ENCODE data around the gene MIGA1.
A peak's percentile ranks its signal among the peaks of the same experiment; 100 is the strongest.
"Not testable (repeated sequence)": the region's sequence is repeated elsewhere in the genome, so short reads cannot be mapped to it uniquely, and the experiment has no call there.

MIGA1 gene

GRCh38 chr1:77850082-77850481 lies 70.6 kb downstream of the MIGA1 start:
- no peak for DNase-seq

- no peak for DNase-seq
Observed at GRCh38 chr1:77857552-77857951, 78.1 kb downstream of the MIGA1 start.

GRCh38 chr1:77858725-77859124 lies 79.3 kb downstream of the MIGA1 start:
- DNase-seq: no peak

GRCh38 chr1:77859248-77859647 lies 79.8 kb downstream of the MIGA1 start:
- DNase-seq: no peak

- DNase-seq: no peak
Observed at GRCh38 chr1:77866296-77866695, 86.8 kb downstream of the MIGA1 start.

- no peak for DNase-seq
Observed at GRCh38 chr1:77872645-77873044, 93.2 kb downstream of the MIGA1 start.

GRCh38 chr1:77873461-77873860 lies 94.0 kb downstream of the MIGA1 start:
- no peak for DNase-seq

GRCh38 chr1:77874804-77875445 lies 95.5 kb downstream of the MIGA1 start:
- DNase-seq: no peak

GRCh38 chr1:77876884-77877283 lies 97.4 kb downstream of the MIGA1 start:
- DNase-seq: no peak

- DNase-seq: no peak
Observed at GRCh38 chr1:77881061-77881460, 101.6 kb downstream of the MIGA1 start.

- DNase-seq: no peak
Observed at GRCh38 chr1:77882411-77882810, 103.0 kb downstream of the MIGA1 start.

- no peak for DNase-seq
Observed at GRCh38 chr1:77888081-77888780, 108.8 kb downstream of the MIGA1 start, which contains the start of gene NEXN. Gene NEXN (plus strand): TSS chr1:77888624. CDS start chr1:77916107, 27,483 bp downstream.

- peak; percentile 29 to 54 for DNase-seq
Observed at GRCh38 chr1:77888781-77889642, 109.6 kb downstream of the MIGA1 start.

- no peak for DNase-seq
Observed at GRCh38 chr1:77889671-77890070, 110.2 kb downstream of the MIGA1 start.

GRCh38 chr1:77891200-77891599 lies 111.8 kb downstream of the MIGA1 start:
- DNase-seq: no peak

- DNase-seq: no peak
Observed at GRCh38 chr1:77899647-77900320, 120.3 kb downstream of the MIGA1 start.

- no peak for DNase-seq
Observed at GRCh38 chr1:77900687-77901293, 121.3 kb downstream of the MIGA1 start.

GRCh38 chr1:77905603-77906002 lies 126.2 kb downstream of the MIGA1 start:
- DNase-seq: no peak

- DNase-seq: no peak
Observed at GRCh38 chr1:77906019-77906545, 126.6 kb downstream of the MIGA1 start.

- no peak for DNase-seq
Observed at GRCh38 chr1:77906624-77907023, 127.2 kb downstream of the MIGA1 start.

GRCh38 chr1:77910116-77910515 lies 130.7 kb downstream of the MIGA1 start:
- DNase-seq: no peak

GRCh38 chr1:77918918-77919317 lies 139.5 kb downstream of the MIGA1 start:
- DNase-seq: not testable (repeated sequence)

Measured in activated T-cell treated with anti-CD3 and anti-CD28 coated beads, Interleukin-2, amount 50 U/mL, for 48 hours (primary cell).